SHP77 treated with DMSO at 0.1 percent for 48 hours (cell line): Measurements from ENCODE around the gene LIPH.

Experiments
- DNase-seq: peaks from one replicate; lab custom pipeline; 2025; lab: John Stamatoyannopoulos, UW

LIPH gene

GRCh38 chr3:185540695-185541094 lies 11.7 kb downstream of the LIPH start:
- no peak for DNase-seq

DNA sequence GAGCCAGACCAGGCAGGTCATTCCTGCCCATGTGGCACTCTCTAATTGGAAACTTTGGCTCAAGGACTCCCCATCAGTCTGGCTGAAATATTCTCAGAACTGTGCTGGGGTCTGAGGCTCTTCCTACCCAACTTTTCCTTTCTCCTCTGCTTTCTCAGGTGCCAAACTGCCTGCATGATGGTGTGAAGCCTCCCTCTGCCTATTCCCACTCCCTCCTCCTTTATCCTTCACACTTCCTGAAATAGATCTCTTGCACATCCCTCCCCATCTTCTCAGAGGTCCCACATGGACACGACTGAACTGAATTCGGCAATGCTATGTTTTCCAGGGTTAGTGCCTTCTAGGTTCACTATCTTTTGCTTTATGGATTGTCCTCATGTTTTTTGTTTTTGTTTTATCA lies 12.5 kb downstream of the LIPH start:
- DNase-seq: no peak

DNA sequence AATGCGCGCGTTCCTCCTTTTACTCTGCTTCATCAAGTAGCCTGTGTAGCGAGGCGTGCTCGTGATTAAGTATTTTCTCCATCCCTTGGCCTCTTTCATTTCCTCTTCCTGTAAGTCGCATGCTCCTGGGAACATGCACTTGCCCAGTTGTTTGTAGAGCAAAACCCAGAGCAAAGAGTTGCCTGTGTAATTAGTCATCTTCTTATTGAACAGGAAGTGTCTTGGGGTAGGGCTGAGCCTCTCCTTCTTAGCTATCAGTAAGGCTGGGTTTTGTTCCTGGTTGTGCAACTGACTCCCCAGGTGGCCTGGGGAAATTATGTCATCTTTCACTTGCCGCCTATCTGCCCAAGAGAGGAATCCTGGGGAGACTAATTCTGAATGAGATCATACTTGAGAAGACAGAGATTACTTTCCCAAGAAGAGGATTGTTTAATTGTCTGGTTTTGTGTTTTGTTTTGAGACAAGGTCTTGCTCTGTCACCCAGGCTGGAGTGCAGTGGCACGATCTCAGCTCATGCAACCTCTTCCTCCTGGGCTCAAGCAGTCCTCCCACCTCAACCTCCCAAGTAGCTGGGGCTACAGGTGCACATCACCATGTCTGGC lies 14.9 kb downstream of the LIPH start:
- DNase-seq: no peak

GRCh38 chr3:185534511-185534910 lies 17.9 kb downstream of the LIPH start:
- DNase-seq: no peak

DNA sequence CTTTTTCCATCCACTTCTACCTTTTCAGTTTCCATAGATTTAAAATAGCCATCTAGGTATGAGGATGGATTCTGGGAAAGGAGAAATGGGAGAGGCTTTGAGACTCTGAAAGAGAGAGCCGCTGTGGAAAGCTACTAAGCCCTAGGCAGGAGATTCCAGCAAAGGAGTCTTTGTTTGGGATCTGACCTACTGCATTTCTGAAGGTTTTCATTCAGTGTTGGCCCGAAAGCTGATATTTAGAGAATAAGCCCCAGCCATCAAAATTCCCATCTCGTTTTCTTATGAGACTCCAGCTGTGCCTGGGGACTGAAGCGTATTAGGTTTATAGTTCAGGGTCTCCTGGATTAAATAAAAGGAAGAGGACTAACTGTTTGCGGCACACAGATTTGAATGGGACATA lies 19.5 kb downstream of the LIPH start:
- DNase-seq: no peak

GRCh38 chr3:185530856-185531255 lies 21.5 kb downstream of the LIPH start:
- DNase-seq: no peak

DNA sequence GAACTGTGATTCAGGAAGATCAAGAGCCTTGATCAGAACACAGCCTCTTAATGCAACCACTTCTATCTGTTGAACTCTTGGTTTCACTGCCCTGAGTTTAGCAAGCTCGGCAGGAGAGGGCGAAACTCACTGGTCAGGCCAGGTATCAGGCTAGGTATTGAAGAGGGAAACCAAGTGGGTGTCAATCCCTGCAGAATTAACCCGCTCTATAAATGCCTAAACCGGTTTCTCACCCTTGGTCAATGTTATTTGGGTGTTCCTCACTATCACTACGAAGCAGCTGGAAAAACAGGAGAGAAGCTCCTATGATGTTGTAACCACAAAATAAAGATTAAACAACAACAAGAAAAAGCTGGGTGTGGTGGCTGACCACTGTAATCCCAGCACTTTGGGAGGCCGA lies 23.9 kb downstream of the LIPH start:
- no peak for DNase-seq

GRCh38 chr3:185527364-185527763 lies 25.0 kb downstream of the LIPH start:
- DNase-seq: no peak

GRCh38 chr3:185526349-185526951 lies 25.9 kb downstream of the LIPH start:
- DNase-seq: no peak

- DNase-seq: no peak
These were observed 30.8 kb downstream of the LIPH start for GRCh38 chr3:185521349-185522138.

DNA sequence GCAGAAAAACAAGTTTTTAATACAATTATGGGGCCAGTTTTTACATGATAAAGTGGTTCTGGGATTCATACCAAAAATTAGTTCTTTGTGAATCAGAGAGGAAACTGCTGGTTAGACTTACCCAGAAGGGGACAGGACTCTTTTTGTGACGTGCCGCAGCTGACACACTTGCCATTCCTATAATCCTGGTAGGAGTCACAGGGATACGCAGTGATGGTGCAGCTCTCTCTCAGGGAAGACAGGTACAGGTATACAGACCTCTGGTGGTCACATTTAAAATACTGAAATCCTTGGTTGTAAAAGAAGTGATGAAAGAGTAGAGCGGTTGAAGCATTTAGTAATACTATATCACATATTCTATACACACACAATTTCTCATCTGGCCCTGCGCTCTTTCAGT lies 33.4 kb downstream of the LIPH start:
- DNase-seq: no peak

DNA sequence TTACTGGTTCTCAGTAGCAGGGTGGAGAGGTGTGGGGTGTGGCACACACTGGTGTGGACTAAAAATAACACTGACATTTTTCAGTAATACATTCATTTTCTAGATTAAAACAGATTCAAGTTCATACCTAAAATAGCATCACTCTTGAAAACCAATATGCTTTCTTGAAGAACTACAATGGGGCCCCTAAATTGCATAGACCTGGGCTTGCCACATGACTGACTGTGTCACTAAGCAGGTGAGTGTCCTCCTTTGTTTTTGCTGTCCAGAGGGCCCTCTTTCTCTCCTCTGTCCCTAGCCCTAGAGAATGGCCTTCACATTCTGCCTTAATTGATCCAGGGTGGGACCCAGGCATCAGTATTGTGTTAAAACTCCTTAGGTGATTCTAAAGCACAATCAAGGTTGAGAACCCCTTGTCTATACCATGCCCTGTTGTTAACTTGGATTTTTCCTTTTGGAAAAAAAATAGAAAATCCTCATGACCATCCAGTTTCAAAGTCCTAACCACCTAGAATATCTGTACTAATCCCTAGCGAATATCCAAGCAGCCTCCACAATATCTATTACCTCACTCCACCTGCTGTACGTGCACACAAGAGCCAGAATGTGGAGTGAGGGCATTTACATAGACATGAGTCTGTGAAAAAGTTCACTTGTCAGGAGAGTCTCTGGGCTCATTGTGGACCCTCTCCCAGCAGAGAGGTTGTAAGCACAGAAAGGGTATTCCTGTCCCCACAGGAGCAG lies 34.8 kb downstream of the LIPH start:
- no peak for DNase-seq

- no peak for DNase-seq
These were observed 40.7 kb downstream of the LIPH start for GRCh38 chr3:185511711-185512110.

GRCh38 chr3:185508335-185508991 lies 43.9 kb downstream of the LIPH start:
- no peak for DNase-seq

GRCh38 chr3:185507883-185508282 lies 44.5 kb downstream of the LIPH start:
- no peak for DNase-seq

DNA sequence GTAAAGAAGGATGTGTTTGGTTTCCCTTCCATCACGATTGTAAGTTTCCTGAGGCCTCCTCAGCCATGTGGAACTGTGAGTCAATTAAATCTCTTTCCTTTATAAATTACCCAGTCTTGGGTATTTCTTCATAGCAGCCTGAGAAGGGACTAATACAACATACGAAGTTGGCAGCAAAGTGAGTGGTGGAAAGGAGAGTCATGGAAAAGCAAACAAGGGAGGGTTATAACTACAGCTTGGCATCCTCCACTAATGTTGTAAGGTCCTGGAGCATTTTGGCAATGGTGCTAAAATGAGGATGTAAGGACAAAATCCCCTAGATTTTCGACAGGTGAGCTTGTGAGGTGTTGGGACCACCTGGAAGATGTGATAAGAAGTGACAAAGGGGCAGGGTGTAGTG lies 47.8 kb downstream of the LIPH start:
- DNase-seq: no peak

- DNase-seq: no peak
These were observed 48.9 kb downstream of the LIPH start for GRCh38 chr3:185503521-185503920.

DNA sequence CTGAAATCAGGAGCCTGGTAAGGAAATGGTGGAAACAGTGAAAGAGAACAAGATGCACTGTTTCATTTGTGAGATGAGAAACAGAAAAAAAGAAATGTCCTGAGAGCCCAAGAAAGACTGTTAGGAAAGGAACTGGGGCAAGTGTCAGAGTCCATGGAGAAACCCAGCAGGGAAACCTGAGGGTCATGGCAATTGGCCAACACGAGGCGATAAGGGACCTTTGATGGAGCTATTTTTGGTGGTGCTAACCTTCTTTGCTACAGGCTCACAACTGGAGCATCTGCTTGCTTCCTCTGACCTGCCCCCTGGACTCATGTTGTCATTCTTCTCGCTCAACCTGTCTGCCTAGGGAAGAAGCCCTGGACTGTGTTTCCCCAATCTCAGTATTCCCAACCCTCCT lies 49.4 kb downstream of the LIPH start:
- DNase-seq: no peak

- DNase-seq: peak; percentile 56
These were observed 53.6 kb downstream of the LIPH start, which contains the start of gene TMEM41A for GRCh38 chr3:185498503-185499396. TMEM41A (minus strand) TSS chr3:185499035; CDS start chr3:185498961, 74 bp downstream.

- DNase-seq: no peak
These were observed 62.1 kb downstream of the LIPH start for GRCh38 chr3:185490241-185490640.

- no peak for DNase-seq
These were observed 62.9 kb downstream of the LIPH start for GRCh38 chr3:185489462-185489861.
